ENCODE data around the gene UBE2O.

The UBE2O gene

DNA sequence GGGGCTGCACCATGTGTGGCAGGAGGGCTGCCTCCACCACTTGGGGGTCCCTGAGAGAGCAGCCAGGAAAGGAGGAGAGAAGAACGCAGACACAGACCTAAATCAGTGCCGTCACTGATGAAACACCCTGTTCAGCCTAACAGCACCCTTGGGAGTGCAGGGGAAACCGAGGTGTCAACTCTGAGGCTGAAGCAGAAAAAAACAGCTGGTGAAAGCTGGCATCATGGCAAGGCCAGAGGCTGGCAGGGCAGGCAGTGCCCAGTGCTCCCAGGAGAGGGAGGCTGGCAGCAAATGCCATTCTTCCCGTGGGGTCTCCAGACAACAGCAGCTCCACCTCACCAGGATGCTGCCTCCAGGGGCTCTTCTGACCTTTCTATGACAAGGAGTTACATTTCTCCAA, 45.4 kb downstream of the UBE2O start:
- TF ChIP-seq, protein P1, sequence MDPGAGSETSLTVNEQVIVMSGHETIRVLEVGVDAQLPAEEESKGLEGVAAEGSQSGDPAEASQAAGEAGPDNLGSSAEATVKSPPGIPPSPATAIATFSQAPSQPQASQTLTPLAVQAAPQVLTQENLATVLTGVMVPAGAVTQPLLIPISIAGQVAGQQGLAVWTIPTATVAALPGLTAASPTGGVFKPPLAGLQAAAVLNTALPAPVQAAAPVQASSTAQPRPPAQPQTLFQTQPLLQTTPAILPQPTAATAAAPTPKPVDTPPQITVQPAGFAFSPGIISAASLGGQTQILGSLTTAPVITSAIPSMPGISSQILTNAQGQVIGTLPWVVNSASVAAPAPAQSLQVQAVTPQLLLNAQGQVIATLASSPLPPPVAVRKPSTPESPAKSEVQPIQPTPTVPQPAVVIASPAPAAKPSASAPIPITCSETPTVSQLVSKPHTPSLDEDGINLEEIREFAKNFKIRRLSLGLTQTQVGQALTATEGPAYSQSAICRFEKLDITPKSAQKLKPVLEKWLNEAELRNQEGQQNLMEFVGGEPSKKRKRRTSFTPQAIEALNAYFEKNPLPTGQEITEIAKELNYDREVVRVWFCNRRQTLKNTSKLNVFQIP (CRISPR knock-in tag; IDR thresholded peaks at IDR 0.05; ENCODE audit: borderline replicate concordance, low read depth) = no peak
- no peak for ATAC-seq

DNA sequence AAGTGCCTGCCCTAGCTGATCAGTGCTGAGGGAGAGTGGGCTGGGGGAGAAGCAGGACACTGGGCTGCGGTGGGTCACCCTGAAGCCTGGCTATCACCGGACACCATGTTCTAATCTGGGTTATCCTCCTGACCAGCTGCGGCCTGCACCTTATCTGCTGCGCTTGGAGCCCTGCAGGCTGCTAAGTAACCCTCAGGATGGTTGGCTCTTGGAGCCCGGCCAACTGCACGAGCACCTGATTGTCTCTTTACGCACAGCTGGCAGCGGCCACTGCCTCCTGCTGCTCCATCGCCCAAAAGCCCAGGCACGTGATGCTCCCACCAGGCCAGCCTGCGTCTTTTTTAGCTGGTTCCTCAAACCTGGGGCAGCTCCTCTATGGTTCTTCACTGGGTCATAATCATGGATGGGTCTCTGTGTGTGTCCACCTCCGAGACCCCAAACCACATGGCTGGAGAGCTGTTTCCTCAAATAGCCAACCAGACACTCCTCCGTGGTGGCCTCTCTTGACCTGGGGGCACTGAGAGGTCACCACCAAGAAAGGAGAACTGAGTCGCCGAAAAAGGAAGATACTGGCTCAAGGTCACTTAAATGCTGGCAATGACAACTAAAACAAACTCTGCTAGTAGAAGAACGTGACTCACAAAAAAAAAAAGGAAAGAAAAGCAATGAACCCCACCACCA, 46.8 kb downstream of the UBE2O start:
- no peak for TF ChIP-seq GLIS3 (CRISPR knock-in tag; IDR thresholded peaks at IDR 0.05)
- peak; percentile 69; the same call in 1 of the 2 replicates for TF ChIP-seq TCF4 (CRISPR knock-in tag; IDR thresholded peaks at IDR 0.05; ENCODE audit: borderline replicate concordance)
- ATAC-seq = peak; percentile 25; the same call in 1 of the 3 replicates

DNA sequence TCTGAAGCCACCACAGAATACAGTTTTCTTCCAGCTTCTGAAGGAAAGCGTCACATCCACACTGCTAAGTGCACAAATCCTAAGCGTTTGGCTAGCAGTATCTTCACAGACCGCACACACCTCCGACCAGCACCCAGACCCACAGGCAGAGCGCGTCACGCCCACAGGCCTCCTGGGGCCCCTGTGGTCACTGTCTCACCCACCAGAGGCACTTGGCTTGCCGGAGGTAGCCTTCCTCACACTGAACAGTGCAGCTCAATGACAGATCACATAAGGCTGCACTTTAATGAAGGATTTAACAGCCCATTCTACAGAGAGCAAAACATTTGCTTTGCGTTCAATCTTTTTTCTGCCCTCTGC, 47.4 kb downstream of the UBE2O start:
- ATAC-seq = no peak
- TF ChIP-seq, protein P2, sequence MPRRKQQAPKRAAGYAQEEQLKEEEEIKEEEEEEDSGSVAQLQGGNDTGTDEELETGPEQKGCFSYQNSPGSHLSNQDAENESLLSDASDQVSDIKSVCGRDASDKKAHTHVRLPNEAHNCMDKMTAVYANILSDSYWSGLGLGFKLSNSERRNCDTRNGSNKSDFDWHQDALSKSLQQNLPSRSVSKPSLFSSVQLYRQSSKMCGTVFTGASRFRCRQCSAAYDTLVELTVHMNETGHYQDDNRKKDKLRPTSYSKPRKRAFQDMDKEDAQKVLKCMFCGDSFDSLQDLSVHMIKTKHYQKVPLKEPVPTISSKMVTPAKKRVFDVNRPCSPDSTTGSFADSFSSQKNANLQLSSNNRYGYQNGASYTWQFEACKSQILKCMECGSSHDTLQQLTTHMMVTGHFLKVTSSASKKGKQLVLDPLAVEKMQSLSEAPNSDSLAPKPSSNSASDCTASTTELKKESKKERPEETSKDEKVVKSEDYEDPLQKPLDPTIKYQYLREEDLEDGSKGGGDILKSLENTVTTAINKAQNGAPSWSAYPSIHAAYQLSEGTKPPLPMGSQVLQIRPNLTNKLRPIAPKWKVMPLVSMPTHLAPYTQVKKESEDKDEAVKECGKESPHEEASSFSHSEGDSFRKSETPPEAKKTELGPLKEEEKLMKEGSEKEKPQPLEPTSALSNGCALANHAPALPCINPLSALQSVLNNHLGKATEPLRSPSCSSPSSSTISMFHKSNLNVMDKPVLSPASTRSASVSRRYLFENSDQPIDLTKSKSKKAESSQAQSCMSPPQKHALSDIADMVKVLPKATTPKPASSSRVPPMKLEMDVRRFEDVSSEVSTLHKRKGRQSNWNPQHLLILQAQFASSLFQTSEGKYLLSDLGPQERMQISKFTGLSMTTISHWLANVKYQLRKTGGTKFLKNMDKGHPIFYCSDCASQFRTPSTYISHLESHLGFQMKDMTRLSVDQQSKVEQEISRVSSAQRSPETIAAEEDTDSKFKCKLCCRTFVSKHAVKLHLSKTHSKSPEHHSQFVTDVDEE (CRISPR knock-in tag; IDR thresholded peaks at IDR 0.05) = no peak

DNA sequence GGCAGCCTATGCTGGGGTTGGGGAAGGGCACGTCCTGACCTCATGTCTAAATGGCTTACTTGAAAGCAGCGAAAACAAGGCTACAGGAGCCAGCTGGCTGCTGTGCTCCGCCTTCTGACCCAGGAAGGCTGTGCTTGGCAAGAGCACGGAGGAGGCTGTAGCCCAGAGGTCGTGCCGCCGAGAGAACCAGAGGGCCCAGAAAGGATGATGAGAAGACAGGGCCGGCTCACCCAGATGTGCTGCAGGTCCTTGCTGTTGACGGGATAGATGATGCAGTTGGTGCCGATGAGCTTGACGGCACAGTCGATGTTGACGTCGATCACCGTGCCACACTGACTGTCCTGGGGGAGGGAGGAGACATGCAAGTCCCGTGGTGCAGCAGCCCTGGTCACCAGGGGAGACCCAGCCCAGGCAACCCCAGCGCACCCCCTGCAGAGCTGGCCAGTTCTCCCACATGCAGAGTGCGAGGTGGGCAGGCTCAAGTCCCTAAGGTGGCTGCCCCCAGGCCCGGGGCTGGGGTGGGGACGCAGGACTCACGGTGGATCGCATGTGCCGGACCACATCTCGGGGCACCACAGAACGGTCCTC, 47.9 kb downstream of the UBE2O start:
- TF ChIP-seq ZNF565 (CRISPR knock-in tag; conservative IDR thresholded peaks at IDR 0.05; ENCODE audit: low read depth) (no peak), TOX (CRISPR knock-in tag; IDR thresholded peaks at IDR 0.05; ENCODE audit: borderline replicate concordance) (no peak), ARNTL (CRISPR knock-in tag; IDR thresholded peaks at IDR 0.05; ENCODE audit: borderline replicate concordance, low read depth) (no peak), SNAI2 (CRISPR knock-in tag; IDR thresholded peaks at IDR 0.05) (no peak), PPARA (CRISPR knock-in tag; IDR thresholded peaks at IDR 0.05; ENCODE audit: borderline replicate concordance) (no peak)
- TF ChIP-seq, protein P2 (CRISPR knock-in tag; IDR thresholded peaks at IDR 0.05) = no peak
- TF ChIP-seq, protein P3, sequence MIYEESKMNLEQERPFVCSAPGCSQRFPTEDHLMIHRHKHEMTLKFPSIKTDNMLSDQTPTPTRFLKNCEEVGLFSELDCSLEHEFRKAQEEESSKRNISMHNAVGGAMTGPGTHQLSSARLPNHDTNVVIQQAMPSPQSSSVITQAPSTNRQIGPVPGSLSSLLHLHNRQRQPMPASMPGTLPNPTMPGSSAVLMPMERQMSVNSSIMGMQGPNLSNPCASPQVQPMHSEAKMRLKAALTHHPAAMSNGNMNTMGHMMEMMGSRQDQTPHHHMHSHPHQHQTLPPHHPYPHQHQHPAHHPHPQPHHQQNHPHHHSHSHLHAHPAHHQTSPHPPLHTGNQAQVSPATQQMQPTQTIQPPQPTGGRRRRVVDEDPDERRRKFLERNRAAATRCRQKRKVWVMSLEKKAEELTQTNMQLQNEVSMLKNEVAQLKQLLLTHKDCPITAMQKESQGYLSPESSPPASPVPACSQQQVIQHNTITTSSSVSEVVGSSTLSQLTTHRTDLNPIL (CRISPR knock-in tag; IDR thresholded peaks at IDR 0.05; ENCODE audit: low read depth) = no peak
- ATAC-seq = no peak

DNA sequence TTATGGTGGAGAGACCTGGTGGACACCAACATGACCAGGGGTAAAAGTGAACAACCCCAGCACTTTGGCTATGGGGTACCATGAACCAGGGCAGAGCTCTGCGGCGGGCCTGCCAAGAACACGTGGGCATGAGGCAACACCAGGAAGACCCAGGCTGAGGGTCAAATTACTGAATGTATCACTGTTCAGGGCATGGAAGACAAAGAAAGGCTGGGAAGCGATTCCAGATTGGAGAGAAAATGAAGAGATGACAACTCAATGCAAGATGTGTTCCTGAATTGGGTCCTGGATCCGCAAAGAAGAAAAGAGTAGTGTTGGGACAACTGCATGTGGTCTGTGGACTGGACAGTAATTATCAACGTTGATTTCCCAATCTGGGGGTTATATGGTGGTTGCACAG, 48.7 kb downstream of the UBE2O start:
- TF ChIP-seq ZFP30 (CRISPR knock-in tag; IDR thresholded peaks at IDR 0.05) (no peak), ISL1 (CRISPR knock-in tag; IDR thresholded peaks at IDR 0.05) (no peak), ESRRG (CRISPR knock-in tag; IDR thresholded peaks at IDR 0.05) (no peak), SNAI2 (CRISPR knock-in tag; IDR thresholded peaks at IDR 0.05) (no peak), ZFP3 (CRISPR knock-in tag; IDR thresholded peaks at IDR 0.05) (no peak), ZC3H10 (CRISPR knock-in tag; IDR thresholded peaks at IDR 0.05) (no peak), ZNF565 (CRISPR knock-in tag; conservative IDR thresholded peaks at IDR 0.05; ENCODE audit: low read depth) (no peak), PPARA (CRISPR knock-in tag; IDR thresholded peaks at IDR 0.05; ENCODE audit: borderline replicate concordance) (no peak), OSR1 (CRISPR knock-in tag; IDR thresholded peaks at IDR 0.05) (no peak), BACH2 (CRISPR knock-in tag; IDR thresholded peaks at IDR 0.05; ENCODE audit: borderline replicate concordance) (no peak), ARNTL (CRISPR knock-in tag; IDR thresholded peaks at IDR 0.05; ENCODE audit: borderline replicate concordance, low read depth) (no peak), GLIS3 (CRISPR knock-in tag; IDR thresholded peaks at IDR 0.05) (no peak)
- TF ChIP-seq, protein P4, sequence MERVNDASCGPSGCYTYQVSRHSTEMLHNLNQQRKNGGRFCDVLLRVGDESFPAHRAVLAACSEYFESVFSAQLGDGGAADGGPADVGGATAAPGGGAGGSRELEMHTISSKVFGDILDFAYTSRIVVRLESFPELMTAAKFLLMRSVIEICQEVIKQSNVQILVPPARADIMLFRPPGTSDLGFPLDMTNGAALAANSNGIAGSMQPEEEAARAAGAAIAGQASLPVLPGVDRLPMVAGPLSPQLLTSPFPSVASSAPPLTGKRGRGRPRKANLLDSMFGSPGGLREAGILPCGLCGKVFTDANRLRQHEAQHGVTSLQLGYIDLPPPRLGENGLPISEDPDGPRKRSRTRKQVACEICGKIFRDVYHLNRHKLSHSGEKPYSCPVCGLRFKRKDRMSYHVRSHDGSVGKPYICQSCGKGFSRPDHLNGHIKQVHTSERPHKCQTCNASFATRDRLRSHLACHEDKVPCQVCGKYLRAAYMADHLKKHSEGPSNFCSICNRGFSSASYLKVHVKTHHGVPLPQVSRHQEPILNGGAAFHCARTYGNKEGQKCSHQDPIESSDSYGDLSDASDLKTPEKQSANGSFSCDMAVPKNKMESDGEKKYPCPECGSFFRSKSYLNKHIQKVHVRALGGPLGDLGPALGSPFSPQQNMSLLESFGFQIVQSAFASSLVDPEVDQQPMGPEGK (CRISPR knock-in tag; IDR thresholded peaks at IDR 0.05; ENCODE audit: borderline replicate concordance) = no peak
- TF ChIP-seq, protein P5, sequence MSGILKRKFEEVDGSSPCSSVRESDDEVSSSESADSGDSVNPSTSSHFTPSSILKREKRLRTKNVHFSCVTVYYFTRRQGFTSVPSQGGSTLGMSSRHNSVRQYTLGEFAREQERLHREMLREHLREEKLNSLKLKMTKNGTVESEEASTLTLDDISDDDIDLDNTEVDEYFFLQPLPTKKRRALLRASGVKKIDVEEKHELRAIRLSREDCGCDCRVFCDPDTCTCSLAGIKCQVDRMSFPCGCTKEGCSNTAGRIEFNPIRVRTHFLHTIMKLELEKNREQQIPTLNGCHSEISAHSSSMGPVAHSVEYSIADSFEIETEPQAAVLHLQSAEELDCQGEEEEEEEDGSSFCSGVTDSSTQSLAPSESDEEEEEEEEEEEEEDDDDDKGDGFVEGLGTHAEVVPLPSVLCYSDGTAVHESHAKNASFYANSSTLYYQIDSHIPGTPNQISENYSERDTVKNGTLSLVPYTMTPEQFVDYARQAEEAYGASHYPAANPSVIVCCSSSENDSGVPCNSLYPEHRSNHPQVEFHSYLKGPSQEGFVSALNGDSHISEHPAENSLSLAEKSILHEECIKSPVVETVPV (CRISPR knock-in tag; IDR thresholded peaks at IDR 0.05) = no peak
- no peak for ATAC-seq
